NCI-H510A treated with DMSO at 0.1 percent for 48 hours (cell line): ENCODE results near the gene ABCC5.

Experiments
- DNase-seq: peaks from one replicate; lab custom pipeline; 2025; lab: John Stamatoyannopoulos, UW

ABCC5 gene

GRCh38 chr3:183975981-183976662 is 41.6 kb downstream of the ABCC5 start:
- no peak for DNase-seq

GRCh38 chr3:183968666-183969245 is 48.9 kb downstream of the ABCC5 start:
- no peak for DNase-seq

- DNase-seq, result peak; percentile 56
Observed at GRCh38 chr3:183967693-183968092, 50.0 kb downstream of the ABCC5 start.

GRCh38 chr3:183966361-183966791 is 51.3 kb downstream of the ABCC5 start:
- peak; percentile 24 for DNase-seq

- no peak for DNase-seq
Observed at GRCh38 chr3:183962807-183963206, 54.9 kb downstream of the ABCC5 start.

GRCh38 chr3:183959214-183959613 is 58.5 kb downstream of the ABCC5 start:
- no peak for DNase-seq

GRCh38 chr3:183958775-183959174 is 58.9 kb downstream of the ABCC5 start:
- no peak for DNase-seq

- no peak for DNase-seq
Observed at GRCh38 chr3:183958226-183958625, 59.5 kb downstream of the ABCC5 start.

- no peak for DNase-seq
Observed at GRCh38 chr3:183954875-183955274, 62.8 kb downstream of the ABCC5 start.

GRCh38 chr3:183953471-183954070 is 64.1 kb downstream of the ABCC5 start:
- no peak for DNase-seq

- DNase-seq, result no peak
Observed at GRCh38 chr3:183951459-183951858, 66.2 kb downstream of the ABCC5 start.

- no peak for DNase-seq
Observed at GRCh38 chr3:183949690-183950089, 68.0 kb downstream of the ABCC5 start.

GRCh38 chr3:183946037-183946436 is 71.6 kb downstream of the ABCC5 start:
- no peak for DNase-seq

- no peak for DNase-seq
Observed at GRCh38 chr3:183944775-183945174, 72.9 kb downstream of the ABCC5 start.

- no peak for DNase-seq
Observed at GRCh38 chr3:183943739-183944138, 73.9 kb downstream of the ABCC5 start.

GRCh38 chr3:183941216-183941615 is 76.5 kb downstream of the ABCC5 start:
- no peak for DNase-seq

- DNase-seq, result no peak
Observed at GRCh38 chr3:183937601-183938286, 79.9 kb downstream of the ABCC5 start.

- no peak for DNase-seq
Observed at GRCh38 chr3:183933160-183933559, 84.5 kb downstream of the ABCC5 start.

- DNase-seq, result no peak
Observed at GRCh38 chr3:183931881-183932280, 85.8 kb downstream of the ABCC5 start.

GRCh38 chr3:183930086-183930485 is 87.6 kb downstream of the ABCC5 start:
- DNase-seq, result no peak

- no peak for DNase-seq
Observed at GRCh38 chr3:183927059-183927458, 90.6 kb downstream of the ABCC5 start.

GRCh38 chr3:183924956-183925355 is 92.7 kb downstream of the ABCC5 start:
- DNase-seq, result no peak

GRCh38 chr3:183924543-183924942 is 93.1 kb downstream of the ABCC5 start:
- DNase-seq, result no peak
